ENCODE measurements around the gene NECTIN1.
A peak's percentile ranks its signal among the peaks of the same experiment; 100 is the strongest.
"Not testable (repeated sequence)": the region's sequence is repeated elsewhere in the genome, so short reads cannot be mapped to it uniquely, and the experiment has no call there.

Gene NECTIN1

DNA sequence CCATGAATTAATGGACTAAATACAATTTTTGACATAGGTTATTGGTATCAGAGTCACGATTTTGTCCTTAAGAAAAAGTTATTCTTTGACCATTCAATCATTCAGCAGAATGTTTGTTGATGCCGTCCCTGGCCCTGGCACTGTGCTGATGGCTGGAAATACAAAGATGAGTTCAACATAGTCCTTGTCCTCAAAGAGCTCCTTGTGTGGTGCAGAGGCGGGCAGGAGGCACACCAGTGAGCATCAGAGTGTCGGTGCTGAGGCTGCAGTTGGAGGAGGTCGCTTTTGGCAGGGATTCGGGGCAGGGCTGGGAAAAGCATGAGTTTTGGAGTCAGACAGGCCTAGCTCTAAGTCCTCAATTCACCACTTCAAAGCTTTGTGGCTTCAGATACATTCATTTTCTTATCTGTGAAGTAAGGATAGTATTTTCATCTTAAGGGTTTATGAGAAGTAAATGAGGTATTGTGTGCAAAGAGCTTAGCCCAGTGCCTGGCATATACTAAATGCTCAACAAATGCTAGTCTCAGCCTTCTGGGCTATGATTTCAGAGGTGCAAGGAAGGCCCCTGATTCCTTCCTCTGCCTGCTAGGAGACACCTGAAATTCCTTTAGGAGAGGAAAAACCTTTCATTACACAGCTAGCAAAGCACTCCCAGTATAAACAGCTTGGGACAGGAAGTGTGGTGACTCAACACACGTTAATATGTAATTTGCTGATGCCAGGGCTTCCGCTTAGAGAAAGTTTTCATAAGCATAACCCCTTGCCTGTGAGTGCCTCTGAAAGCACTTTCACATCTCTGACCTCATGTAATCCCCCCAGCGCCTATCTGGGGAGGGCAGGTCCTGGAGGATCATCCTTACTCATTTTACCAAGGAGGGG is 113.8 kb downstream of the NECTIN1 start:
- DNase-seq, result peak; percentile 30

DNA sequence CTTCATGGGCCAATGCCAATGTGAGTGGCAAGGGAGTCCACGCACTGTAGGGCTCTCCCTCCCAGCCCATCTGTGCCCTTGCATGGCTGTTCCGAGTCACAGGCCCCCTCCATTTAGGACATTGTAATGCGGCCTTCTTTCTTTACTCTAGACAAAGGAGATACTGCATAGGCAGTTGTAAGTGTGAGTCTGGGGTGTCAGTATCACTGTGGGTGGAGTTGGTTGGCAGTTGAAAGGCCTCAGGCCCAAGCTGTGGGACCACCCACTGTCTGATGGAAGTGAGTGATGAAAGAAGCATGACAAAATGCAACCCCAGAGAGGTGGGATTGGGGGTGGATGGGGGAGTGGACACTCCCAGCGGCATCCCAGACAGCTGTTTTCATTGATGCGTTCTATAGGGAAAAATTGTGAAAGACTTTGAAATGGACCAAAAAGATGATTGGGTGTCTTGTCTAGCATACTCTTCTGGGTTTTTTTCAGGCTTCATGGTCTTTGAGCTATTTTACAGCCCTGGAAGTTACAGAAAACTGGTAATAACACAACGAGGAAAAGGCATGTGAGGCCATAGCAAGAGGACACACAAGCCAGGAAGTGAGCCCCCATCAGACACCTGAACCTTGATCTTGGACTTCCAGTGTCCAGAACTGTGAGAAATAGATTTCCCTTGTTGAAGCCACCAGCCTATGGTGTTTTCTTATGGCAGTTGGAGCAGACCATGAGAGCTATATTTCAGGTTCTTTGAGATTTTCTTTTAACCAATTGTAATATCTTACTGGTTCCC is 114.6 kb downstream of the NECTIN1 start:
- no peak for DNase-seq

DNA sequence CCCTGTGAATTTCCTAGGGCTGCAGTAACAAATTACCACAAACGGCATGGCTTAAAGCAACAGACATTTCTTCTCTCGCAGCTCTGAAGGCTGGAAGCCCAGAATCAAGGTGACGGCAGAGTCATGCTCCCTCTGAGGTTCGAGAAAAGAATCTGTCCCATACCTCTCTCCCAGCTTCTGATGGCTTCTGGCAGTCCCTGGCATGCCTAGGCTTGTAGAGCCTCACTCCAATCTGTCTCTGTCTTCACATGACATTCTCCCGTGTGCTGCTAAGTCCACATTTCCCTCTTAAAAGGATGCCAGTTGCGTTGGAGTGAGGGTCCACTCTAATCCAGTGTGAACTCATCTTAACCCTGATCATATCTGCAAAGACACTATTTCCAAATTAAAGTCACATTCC is 116.2 kb downstream of the NECTIN1 start:
- no peak for DNase-seq

DNA sequence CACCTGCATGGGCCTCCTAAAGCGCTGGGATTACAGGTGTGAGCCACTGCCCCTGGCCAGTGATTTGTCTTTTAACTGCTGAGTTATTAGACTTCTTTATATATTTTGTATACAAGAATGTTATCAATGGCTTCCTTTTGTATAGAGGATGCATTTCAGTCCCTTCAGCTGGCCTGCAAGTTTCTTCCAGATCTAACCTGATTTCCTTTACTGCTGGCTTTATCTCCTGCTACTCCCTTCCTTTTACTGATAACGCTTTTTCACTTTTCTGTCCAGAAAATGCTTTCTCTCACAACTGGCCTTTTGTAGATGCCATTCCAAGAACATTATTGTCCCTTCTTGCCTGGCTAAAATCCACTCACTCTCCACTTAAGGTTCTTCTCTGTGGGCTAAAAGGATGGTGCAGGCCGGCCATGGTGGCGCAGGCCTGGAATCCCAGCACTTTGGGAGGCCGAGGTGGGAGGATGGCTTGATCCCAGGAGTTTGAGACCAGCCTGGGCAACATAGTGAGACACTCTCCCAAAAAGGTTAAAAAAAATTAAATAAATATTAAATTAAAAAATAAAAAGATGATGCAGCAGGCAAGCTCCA is 118.1 kb downstream of the NECTIN1 start:
- no peak for DNase-seq

DNA sequence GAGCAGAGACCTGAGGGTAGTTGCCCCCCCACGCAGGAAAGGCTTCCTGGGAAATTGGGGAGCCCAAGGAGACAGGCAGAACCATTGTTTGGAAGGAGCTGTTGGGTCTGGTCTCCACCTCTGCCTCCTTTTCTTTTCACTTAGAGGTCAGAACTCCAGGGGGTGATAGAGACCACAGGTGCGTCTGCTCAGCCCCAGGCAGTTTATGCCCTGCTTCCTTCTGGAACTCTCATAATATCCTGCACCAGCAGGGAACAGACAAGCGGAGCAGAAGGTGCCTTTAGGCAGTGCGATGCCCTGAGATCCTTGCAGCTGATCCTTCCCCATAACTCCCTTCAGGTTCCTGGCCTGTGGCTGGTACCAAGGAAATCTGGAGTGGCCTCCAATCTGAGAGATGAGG is 120.2 kb downstream of the NECTIN1 start:
- no peak for DNase-seq

DNA sequence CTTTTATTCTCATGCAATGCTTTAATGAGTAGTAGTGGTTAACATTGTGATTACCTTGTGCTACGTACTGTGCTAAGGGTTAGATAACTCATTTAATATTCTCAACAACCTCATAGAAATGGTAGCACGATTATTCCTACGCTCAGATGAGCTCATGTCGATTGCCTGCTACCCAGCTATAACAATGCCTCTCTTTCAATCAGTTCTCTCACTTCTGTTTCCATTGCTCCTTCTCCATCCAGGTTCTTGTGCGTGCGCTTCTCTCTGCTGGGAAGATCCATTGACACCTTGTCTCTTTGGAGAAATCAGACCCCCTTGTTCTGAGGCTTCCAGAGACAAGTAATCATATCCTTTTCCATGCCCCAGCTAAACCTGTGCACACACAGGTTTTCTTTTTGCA is 120.8 kb downstream of the NECTIN1 start:
- no peak for DNase-seq

DNA sequence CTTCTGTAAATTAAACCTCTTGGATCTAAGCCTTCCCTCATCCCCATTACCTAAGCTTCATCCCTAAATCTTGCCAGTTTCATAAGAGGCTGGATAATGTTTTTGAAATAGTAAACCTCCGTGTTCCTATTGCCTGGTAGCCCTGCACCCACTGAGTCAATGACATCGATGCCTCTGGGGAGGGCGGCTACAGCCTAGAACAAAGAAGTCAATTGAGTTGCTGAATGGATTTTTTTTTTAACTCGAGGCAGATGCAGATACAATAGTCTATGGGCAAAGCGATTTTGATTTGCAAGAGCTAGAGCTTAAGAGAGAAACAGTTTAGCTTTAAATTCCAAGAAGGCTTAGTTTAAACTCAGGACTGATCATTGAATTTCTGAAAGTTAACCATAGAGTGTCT is 121.3 kb downstream of the NECTIN1 start:
- no peak for DNase-seq

DNA sequence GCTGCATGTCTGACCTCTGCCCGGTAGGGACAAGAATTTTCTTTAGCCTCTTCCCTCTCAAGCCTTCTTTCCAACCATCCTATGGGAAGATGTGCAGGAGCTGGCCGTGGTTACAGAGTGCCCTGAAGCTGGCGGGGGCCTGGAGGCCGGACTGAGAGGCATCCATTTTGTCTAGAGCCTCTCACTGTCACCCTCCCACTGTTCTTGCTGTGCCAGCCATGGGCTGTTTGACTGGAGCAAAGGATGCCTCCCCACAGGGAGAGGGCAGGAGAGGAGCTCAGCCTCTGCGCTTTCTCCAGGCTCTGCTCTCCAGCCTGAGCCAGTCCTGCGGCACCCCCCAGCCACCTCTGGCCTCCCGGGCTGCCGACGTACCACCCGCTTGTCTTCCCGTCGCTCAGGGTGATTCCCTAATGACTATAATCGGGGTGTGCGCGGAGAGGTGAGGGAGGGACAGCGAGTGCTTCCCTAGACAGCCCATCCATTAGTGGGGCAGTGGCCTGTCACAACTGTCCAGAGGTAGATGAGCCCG is 123.8 kb downstream of the NECTIN1 start:
- no peak for DNase-seq

DNA sequence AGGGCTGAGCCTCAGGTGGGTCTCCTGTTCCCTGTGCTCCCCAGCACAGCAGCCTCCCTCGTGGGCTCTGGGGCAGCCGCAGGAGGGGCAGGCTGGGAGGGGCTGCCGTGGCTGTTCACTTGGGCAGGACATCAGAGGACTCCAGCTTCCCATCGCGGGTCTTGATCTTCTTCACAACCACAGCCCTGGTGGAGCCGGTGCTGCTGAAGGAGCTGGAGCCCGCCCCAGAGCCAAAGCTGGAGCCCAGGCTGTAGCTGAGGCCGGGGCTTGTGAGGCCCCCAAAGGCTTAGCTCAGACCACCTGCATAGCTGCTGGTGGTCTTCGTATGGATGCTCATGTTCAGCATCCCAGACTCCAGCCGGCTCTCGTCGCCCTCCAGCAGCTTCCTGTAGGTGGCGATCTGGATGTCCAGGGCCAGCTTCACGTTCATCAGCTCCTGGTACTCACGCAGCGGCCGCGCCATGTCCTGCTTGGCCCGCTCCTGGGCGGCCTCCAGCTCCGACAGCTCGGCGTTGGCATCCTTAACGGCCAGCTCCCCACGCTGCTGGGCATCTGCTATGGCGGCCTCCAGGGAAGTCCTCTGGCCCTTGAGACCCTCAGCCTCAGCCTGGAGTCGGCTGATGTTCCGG is 126.1 kb downstream of the NECTIN1 start:
- DNase-seq, result no peak

DNA sequence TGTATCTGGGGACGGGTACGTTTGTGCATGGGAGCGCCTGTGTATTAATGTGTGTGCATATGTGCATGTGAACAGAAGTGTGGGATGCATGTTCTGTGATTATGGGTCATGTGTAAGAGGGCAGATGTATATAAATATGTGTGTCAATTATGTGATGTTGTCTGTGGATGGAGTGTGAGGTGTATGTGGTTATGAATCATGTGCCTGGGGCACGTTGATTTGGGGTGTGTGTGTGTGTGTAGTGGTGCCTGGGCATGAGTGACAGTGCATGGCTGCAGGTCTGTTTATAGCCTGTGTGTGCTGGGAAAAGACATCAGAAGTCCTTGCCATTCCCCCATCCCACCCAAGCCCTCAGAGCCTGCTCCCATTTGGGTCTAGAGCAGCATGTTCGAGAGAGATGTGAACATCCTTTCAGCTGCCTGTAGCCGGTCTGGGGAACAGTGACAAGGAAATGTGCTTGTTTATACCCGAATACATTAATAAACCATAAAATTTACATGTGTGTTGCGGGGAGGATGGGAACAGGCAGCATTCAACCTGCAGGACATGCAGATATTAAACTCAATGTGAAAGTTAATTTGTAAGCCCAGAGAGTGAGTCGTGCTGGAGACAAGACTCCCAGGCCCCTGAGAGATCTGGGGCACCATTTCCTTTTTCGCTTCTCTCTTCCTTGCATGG is 129.0 kb downstream of the NECTIN1 start:
- DNase-seq, result no peak

DNA sequence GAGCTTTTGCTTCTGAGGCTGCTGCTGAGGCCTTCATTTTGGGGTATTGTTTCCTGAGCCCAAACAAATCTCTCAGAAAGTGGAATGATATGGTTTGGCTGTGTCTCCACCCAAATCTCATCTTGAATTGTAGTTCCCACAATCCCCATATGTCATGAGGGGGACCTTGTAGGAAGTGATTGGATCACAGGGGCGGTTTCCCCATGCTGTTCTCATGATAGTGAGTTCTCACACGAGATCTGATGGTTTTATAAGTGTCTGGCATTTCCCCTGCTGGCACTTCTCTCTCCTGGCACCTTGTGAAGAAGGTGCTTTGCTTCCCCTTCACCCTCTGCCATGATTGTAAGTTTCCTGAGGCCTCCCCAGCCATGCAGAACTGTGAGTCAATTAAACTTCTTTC is 133.1 kb downstream of the NECTIN1 start:
- not testable (repeated sequence) for DNase-seq

DNA sequence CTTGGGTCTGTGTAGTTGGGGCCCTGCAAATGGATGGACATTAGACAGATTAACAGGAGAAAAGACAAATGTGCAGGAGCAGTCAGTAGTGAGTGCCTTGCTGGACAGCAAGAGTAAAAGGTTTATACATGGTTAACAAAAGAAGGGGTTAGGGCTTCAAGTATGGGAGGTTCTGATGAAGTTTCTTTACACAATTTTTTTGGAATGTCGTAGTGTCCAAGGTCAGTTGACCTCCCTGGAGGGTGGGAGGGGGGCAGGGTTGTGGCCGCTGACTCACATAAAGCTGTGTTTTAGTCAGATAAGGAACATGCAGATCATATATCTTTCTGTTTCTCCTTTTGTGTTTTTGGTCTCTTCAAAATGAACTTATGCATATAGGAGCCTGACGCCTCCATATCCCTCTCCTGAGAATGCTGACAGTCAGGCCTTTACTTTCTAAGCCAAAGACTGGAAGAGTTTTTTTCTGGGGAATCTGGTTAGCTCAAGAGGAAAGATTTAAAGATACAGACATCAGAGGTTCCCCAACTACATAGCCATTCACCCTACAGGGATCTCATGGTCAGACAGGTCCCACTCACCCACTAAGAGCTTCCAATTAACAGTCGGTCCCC is 134.3 kb downstream of the NECTIN1 start:
- DNase-seq, result no peak

DNA sequence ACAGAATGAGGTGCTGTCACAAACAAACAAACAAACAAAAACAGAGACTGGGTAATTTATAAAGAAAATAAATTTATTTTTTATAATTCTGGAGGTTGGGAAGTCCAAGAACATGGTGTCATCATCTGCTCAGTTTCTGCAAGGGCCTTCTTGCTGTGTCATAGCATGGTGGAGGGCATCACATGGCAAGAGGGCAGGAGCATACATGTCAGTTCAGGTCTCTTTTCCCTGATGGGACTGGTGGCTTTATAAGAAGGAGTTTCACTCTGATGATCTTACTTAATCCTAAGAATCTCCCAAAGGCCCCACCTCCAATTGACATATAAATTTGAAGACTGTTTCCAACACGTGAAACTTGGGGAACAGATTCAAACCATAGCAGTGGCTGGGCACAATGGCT is 135.7 kb downstream of the NECTIN1 start:
- no peak for DNase-seq

DNA sequence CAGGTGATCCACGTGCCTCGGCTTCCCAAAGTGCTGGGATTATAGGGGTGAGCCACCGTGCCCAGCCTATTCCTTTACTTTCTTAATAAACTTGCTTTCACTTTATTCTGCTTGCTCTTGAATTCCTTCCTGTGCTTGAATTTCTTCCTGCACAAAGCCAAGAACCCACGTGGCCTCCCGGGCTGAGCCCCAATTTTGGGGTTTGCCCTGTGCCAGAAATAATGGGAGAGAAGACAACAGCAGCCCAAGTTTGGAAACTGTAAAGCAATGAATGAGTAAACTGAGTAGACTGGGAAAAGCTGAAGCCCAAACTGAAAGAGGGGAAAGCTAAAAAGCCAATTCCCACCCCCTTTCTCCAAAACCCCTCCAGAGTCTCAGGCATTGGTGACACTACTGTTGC is 136.4 kb downstream of the NECTIN1 start:
- DNase-seq, result no peak

DNA sequence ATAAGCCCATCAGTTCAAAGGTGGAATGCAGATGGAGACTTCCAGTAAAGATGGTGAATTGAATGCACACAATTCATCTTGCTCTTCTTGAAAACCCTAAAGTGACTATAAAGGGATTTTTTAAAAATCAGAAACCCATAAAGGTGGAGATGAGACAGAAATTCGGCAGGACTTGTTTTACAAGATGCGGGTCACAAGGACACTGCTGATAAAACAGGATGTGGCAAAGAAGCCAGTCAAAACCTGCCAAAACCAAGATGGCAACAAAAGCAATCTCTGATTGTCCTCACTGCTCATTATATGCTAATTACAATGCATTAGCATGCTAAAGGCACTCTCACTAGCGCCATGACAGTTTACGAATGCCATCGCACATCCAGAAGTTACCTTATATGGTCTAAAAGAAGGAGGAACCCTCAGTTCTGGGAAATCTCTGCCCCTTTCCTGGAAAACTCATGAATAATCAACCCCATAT is 137.1 kb downstream of the NECTIN1 start:
- DNase-seq, result no peak

DNA sequence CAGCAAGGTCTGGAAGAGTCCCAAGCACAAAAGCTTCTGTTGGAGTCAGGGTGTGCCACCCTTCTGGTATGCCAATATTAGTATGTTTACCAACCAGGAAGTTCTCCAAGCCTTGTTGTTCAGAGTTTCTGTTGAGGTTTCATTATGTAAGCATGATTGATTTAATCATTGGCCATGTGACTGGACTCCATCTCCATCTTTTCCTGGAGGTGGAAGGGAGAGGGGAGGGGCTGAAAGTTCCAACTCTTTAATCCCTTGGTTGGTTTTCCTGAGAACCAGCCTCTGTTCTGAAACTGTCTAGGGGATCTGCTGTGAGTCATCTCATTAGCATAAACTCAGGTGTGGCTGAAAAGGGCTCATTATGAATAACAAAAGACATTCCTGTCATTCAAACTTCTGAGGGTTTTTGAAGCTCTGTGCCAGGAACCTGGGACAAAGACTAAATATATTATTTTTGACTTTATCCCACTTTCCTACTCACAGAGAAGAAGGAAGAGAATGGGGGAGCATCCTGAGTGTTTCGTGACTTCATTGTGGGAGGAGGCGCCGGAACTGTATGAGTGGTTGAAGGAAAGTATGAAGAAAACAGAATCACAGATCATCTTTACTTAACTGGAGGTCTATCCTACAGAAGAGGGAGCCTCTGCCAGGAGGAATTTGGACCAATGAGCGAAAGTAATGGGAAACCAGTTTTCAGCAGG is 138.2 kb downstream of the NECTIN1 start:
- no peak for DNase-seq

DNA sequence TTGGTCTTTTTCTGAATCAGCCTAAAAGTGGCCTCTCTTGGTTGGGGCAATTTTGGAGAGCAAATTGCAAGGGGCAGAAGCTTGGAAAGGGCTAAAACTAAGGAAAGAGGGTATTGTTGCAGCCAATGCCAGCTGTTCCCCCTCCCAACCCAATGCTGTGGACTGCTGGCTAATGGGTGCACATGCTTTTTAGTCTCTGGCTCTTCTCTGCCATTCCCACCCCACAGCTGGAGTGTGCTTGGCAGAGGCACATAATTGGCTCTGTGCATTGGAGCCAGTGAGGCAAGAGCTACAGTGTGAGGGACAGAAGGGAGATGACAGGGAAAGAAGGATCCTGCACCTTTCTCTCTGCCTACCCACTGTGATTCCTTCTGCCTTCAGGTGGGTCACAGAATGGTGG is 140.0 kb downstream of the NECTIN1 start:
- DNase-seq, result no peak

Measured in amniotic stem cell (primary cell).